Neural progenitor cell (in vitro differentiated cells): ENCODE data around the gene RAD1.

Experiments used
- CTCF ChIP-seq: fragments of 200-600 bp; sonication (generic); IDR thresholded peaks from 2 replicates; pipeline ENCODE4 v1.5.1; 2017; ENCODE audit warnings: antibody characterized with exemption, mild to moderate bottlenecking
- EZH2 ChIP-seq: fragments of 200-600 bp; sonication (generic); IDR thresholded peaks from 2 replicates; pipeline ENCODE4 v1.6.1; 2017; ENCODE audit warnings: antibody characterized with exemption, mild to moderate bottlenecking, moderate library complexity
- EZH2phosphoT487 ChIP-seq: fragments of 200-600 bp; sonication (generic); IDR thresholded peaks from 2 replicates; pipeline ENCODE4 v1.6.1; 2017; ENCODE audit warnings: antibody characterized with exemption

DNA sequence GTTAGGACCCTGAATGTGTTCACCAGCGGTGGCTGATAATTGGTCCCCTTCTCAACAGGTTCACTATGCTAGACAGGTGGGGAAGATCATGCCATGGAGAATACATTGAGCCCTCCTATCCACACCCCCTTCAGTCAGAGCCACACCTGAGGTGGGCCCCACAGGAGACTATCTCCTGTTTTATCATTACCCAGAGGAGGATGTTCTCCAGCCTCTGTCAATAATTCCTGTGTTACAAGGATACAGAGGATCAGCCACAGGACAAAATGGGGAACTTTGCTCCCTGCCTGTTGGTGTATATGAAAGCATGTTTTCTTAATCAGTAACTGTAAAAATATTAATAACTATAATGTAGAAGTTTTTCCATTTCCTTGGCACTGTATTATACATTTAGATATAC is 25.9 kb downstream of the RAD1 start:
- TF ChIP-seq CTCF, result no peak
- TF ChIP-seq EZH2, result no peak
- TF ChIP-seq EZH2phosphoT487, result no peak
